HepG2 (cell line): ENCODE data around the gene EIF3J. TPM values are rescaled to one million over a fixed set of nuclear protein-coding genes. Genes with fewer than 3 reads are reported as not detected.

Experiments used
- CHD2 ChIP-seq: IDR thresholded peaks from 2 replicates; pipeline ENCODE4 v1.6.1; 2011; ENCODE audit warnings: low read depth, low read length, improper control_type of control experiment
- HMG20B ChIP-seq: conservative IDR thresholded peaks from 2 replicates; pipeline ENCODE4 v1.6.1; 2016; ENCODE audit warnings: missing genetic modification reagents, missing compliant biosample characterization
- KDM2A ChIP-seq: sonication (generic); formaldehyde crosslinking; IDR thresholded peaks from 2 replicates; pipeline ENCODE4 v1.4.0; 2020; ENCODE audit warnings: low read depth, missing genetic modification reagents, borderline replicate concordance
- NCOA5 ChIP-seq: sonication (generic); formaldehyde crosslinking; IDR thresholded peaks from 2 replicates; pipeline ENCODE4 v1.4.0; 2020; ENCODE audit warnings: missing genetic modification reagents
- NFATC3 ChIP-seq: sonication (generic); formaldehyde crosslinking; IDR thresholded peaks from 2 replicates; pipeline ENCODE4 v1.5.1; 2020; ENCODE audit warnings: mild to moderate bottlenecking, missing genetic modification reagents
- ONECUT2 ChIP-seq: sonication (generic); formaldehyde crosslinking; IDR thresholded peaks from 2 replicates; pipeline ENCODE4 v1.4.0; 2020; ENCODE audit warnings: missing genetic modification reagents
- POLR2AphosphoS2 ChIP-seq: IDR thresholded peaks from 2 replicates; pipeline ENCODE4 v1.6.1; 2011; ENCODE audit warnings: low read depth, low read length, improper control_type of control experiment
- POLR2G ChIP-seq: fragments of 200-400 bp; formaldehyde crosslinking; IDR thresholded peaks from 2 replicates; pipeline ENCODE4 v1.6.1; 2018; ENCODE audit warnings: mild to moderate bottlenecking, low read depth, low read length, moderate library complexity
- SMAD3 ChIP-seq: sonication (generic); formaldehyde crosslinking; IDR thresholded peaks from 2 replicates; pipeline ENCODE4 v1.4.0; 2020; ENCODE audit warnings: missing genetic modification reagents
- ZBTB42 ChIP-seq: sonication (generic); formaldehyde crosslinking; IDR thresholded peaks from 2 replicates; pipeline ENCODE4 v1.5.0; 2020; ENCODE audit warnings: mild to moderate bottlenecking, missing genetic modification reagents
- ZIK1 ChIP-seq: sonication (generic); formaldehyde crosslinking; IDR thresholded peaks from 2 replicates; pipeline ENCODE4 v1.5.0; 2020; ENCODE audit warnings: mild to moderate bottlenecking, low read depth, missing genetic modification reagents, borderline replicate concordance
- ZNF136 ChIP-seq: sonication (generic); formaldehyde crosslinking; IDR thresholded peaks from 2 replicates; pipeline ENCODE4 v1.8.1; 2022; ENCODE audit warnings: low read depth, mild to moderate bottlenecking, moderate library complexity, missing genetic modification reagents
- ZNF326 ChIP-seq: sonication (generic); formaldehyde crosslinking; IDR thresholded peaks from 2 replicates; pipeline ENCODE4 v1.4.0; 2020; ENCODE audit warnings: missing genetic modification reagents, borderline replicate concordance
- ZNF333 ChIP-seq: sonication (generic); formaldehyde crosslinking; IDR thresholded peaks from 2 replicates; pipeline ENCODE4 v1.4.0; 2020; ENCODE audit warnings: mild to moderate bottlenecking, missing genetic modification reagents, borderline replicate concordance
- ZNF431 ChIP-seq: sonication (generic); formaldehyde crosslinking; IDR thresholded peaks from 2 replicates; pipeline ENCODE4 v1.9.0; 2022; ENCODE audit warnings: missing genetic modification reagents, low read depth, mild to moderate bottlenecking, borderline replicate concordance
- ZNF484 ChIP-seq: sonication (generic); formaldehyde crosslinking; IDR thresholded peaks from 2 replicates; pipeline ENCODE4 v1.5.1; 2020; ENCODE audit warnings: mild to moderate bottlenecking, low read depth, missing genetic modification reagents, borderline replicate concordance
- ZNF570 ChIP-seq: sonication (generic); formaldehyde crosslinking; IDR thresholded peaks from 2 replicates; pipeline ENCODE4 v1.4.0; 2020; ENCODE audit warnings: mild to moderate bottlenecking, missing genetic modification reagents, borderline replicate concordance
- ZNF678 ChIP-seq: sonication (generic); formaldehyde crosslinking; IDR thresholded peaks from 2 replicates; pipeline ENCODE4 v1.4.0; 2020; ENCODE audit warnings: mild to moderate bottlenecking, missing genetic modification reagents
- polyA plus RNA-seq, 8 experiments: library from polyadenylated mRNA; depleted of rRNA in 3 of 8; stranded (reverse) in 7 of 8; unstranded in 1 of 8; fragments of >200 nt; fragmentation: Illumina TruSeq in 4 of 8; extraction: Trizol in 4 of 8; gene quantifications; 2 replicates each; pipeline versions ENCODE4 v1.2.1 to v1.2.3, GENCODE V29; 2011 to 2016; ENCODE audit warnings: low read depth in 4 of 8, missing spikeins in 1 of 8, mixed read lengths in 1 of 8; ENCODE audit not compliant: insufficient read depth in 1 of 8
- total RNA-seq, 5 experiments: library from RNA; depleted of rRNA; stranded (reverse); fragments of >200 nt; fragmentation: Illumina TruSeq; extraction: Trizol; gene quantifications; 2 replicates each; pipeline ENCODE4 v1.2.3, GENCODE V29; 2016; ENCODE audit warnings: low read depth in 1 of 5
- TF ChIP-seq, protein P1 (sequence below), 2 experiments: sonication (generic) in 1 of 2; formaldehyde crosslinking in 1 of 2; IDR thresholded peaks; 2 replicates each; pipeline versions ENCODE4 v1.4.0 to v1.6.1; 2016 to 2020; ENCODE audit warnings: borderline replicate concordance in 1 of 2, low read depth in 1 of 2, mild to moderate bottlenecking in 1 of 2, missing genetic modification reagents in 1 of 2
- TF ChIP-seq, protein P2 (sequence below): sonication (generic); formaldehyde crosslinking; IDR thresholded peaks from 2 replicates; pipeline ENCODE4 v1.4.0; 2020; ENCODE audit warnings: missing genetic modification reagents
- TF ChIP-seq, protein P3 (sequence below): sonication (generic); formaldehyde crosslinking; IDR thresholded peaks from 2 replicates; pipeline ENCODE4 v1.8.1; 2022; ENCODE audit warnings: mild to moderate bottlenecking, missing genetic modification reagents
- TF ChIP-seq, protein P4 (sequence below): sonication (generic); formaldehyde crosslinking; IDR thresholded peaks from 2 replicates; pipeline ENCODE4 v1.9.0; 2021; ENCODE audit warnings: missing genetic modification reagents, borderline replicate concordance

Gene EIF3J
- total and polyA plus RNA-seq, 2 of the 13 experiments (the other 11 are each of a cell fraction or from before 2014, with no cell fraction given): 51.7 to 69.2 TPM

DNA sequence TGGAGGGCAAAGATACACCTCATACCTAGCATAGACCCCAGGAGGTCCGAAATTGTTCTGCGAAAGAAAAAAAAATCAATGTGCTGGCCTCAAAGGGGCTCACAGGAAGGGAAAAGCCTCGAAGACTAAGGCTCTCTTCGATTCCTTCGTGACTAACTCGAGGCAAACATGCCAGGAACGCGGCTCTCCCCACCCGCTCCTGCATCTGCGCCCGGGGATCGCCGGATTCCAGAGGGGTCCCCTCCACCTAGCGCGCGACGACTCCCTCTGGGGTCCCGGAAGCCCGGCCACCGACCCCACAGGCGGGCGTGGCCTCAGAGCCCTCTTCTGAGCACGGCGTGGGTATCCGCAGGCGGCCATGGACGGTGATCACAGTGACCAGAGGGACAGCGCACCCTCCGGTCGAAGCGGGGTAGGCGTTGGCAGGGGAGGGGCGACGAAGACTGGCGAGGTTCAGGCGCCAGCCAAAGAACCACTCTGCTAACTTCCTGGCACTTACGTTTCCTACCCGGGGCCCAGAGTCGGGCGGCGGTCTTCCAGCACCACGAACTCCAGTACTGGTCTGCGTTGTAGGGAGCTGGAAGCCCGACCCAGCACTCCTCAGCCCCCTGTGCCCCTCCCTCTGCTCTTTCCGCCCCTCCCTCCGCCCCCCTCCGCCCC lies 515 bp upstream of the EIF3J start (continued):
- TF ChIP-seq, protein P1, sequence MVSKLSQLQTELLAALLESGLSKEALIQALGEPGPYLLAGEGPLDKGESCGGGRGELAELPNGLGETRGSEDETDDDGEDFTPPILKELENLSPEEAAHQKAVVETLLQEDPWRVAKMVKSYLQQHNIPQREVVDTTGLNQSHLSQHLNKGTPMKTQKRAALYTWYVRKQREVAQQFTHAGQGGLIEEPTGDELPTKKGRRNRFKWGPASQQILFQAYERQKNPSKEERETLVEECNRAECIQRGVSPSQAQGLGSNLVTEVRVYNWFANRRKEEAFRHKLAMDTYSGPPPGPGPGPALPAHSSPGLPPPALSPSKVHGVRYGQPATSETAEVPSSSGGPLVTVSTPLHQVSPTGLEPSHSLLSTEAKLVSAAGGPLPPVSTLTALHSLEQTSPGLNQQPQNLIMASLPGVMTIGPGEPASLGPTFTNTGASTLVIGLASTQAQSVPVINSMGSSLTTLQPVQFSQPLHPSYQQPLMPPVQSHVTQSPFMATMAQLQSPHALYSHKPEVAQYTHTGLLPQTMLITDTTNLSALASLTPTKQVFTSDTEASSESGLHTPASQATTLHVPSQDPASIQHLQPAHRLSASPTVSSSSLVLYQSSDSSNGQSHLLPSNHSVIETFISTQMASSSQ (IDR thresholded peaks at IDR 0.05; ENCODE audit: low read depth): no peak
- TF ChIP-seq, protein P1 (CRISPR knock-in tag; IDR thresholded peaks at IDR 0.05; ENCODE audit: borderline replicate concordance): no peak
- TF ChIP-seq ZNF136 (CRISPR knock-in tag): 0 out of 2 replicates have a peak, but pooled peaks have one; percentile 31
- TF ChIP-seq NCOA5 (CRISPR knock-in tag): no peak
- TF ChIP-seq CHD2: no peak
- TF ChIP-seq ZNF484 (CRISPR knock-in tag): no peak
- TF ChIP-seq, protein P2, sequence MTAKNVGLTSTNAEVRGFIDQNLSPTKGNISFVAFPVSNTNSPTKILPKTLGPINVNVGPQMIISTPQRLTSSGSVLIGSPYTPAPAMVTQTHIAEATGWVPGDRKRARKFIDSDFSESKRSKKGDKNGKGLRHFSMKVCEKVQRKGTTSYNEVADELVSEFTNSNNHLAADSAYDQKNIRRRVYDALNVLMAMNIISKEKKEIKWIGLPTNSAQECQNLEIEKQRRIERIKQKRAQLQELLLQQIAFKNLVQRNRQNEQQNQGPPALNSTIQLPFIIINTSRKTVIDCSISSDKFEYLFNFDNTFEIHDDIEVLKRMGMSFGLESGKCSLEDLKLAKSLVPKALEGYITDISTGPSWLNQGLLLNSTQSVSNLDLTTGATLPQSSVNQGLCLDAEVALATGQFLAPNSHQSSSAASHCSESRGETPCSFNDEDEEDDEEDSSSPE (CRISPR knock-in tag): 0 out of 2 replicates have a peak, but pooled peaks have one; percentile 6
- TF ChIP-seq KDM2A (CRISPR knock-in tag): peak; percentile 75
- no peak for TF ChIP-seq ZNF333 (CRISPR knock-in tag)
- TF ChIP-seq ZNF570 (CRISPR knock-in tag): no peak
- no peak for TF ChIP-seq HMG20B (CRISPR knock-in tag)
- peak; percentile 10; the same call in 1 of the 2 replicates for TF ChIP-seq ONECUT2
- peak; percentile 82; the same call in 1 of the 2 replicates for TF ChIP-seq ZNF431 (CRISPR knock-in tag)
- TF ChIP-seq ZNF678 (CRISPR knock-in tag): no peak
- no peak for TF ChIP-seq SMAD3 (CRISPR knock-in tag)
- peak; percentile 70; the same call in 1 of the 2 replicates for TF ChIP-seq ZIK1 (CRISPR knock-in tag)
- TF ChIP-seq POLR2G: peak; percentile 91
- TF ChIP-seq ZBTB42 (CRISPR knock-in tag): no peak
- TF ChIP-seq, protein P3, sequence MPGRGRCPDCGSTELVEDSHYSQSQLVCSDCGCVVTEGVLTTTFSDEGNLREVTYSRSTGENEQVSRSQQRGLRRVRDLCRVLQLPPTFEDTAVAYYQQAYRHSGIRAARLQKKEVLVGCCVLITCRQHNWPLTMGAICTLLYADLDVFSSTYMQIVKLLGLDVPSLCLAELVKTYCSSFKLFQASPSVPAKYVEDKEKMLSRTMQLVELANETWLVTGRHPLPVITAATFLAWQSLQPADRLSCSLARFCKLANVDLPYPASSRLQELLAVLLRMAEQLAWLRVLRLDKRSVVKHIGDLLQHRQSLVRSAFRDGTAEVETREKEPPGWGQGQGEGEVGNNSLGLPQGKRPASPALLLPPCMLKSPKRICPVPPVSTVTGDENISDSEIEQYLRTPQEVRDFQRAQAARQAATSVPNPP (CRISPR knock-in tag): no peak
- no peak for TF ChIP-seq ZNF326 (CRISPR knock-in tag)
- TF ChIP-seq NFATC3: no peak
- TF ChIP-seq, protein P4, sequence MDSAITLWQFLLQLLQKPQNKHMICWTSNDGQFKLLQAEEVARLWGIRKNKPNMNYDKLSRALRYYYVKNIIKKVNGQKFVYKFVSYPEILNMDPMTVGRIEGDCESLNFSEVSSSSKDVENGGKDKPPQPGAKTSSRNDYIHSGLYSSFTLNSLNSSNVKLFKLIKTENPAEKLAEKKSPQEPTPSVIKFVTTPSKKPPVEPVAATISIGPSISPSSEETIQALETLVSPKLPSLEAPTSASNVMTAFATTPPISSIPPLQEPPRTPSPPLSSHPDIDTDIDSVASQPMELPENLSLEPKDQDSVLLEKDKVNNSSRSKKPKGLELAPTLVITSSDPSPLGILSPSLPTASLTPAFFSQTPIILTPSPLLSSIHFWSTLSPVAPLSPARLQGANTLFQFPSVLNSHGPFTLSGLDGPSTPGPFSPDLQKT (CRISPR knock-in tag): no peak
- no peak for TF ChIP-seq POLR2AphosphoS2
